ENCODE measurements around the gene CHRM2.

DNA sequence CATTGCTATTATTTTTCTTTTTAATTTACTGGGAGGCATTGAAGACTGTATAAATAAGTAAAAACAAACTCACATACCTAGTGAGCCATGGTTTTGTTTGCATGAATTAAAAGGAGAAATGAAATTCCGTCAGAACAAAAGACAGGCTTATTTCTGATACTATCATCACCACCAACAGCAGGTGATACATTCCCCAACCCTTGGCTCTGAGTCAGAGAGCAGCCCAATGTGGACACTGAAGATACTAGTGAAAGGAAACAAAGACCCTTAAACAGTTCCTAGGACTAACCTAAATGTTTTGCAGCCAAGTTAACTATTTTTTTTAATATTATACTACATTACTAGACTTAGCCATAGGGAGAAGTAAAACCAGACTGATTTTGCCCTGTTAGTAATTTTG, 31.6 kb downstream of the CHRM2 start:
- TF ChIP-seq POLR2AphosphoS5 (IDR thresholded peaks at IDR 0.05) (no peak), POLR2A (IDR thresholded peaks at IDR 0.05) (no peak), EP300 (IDR thresholded peaks at IDR 0.05) (no peak)
- TF ChIP-seq, protein P1, sequence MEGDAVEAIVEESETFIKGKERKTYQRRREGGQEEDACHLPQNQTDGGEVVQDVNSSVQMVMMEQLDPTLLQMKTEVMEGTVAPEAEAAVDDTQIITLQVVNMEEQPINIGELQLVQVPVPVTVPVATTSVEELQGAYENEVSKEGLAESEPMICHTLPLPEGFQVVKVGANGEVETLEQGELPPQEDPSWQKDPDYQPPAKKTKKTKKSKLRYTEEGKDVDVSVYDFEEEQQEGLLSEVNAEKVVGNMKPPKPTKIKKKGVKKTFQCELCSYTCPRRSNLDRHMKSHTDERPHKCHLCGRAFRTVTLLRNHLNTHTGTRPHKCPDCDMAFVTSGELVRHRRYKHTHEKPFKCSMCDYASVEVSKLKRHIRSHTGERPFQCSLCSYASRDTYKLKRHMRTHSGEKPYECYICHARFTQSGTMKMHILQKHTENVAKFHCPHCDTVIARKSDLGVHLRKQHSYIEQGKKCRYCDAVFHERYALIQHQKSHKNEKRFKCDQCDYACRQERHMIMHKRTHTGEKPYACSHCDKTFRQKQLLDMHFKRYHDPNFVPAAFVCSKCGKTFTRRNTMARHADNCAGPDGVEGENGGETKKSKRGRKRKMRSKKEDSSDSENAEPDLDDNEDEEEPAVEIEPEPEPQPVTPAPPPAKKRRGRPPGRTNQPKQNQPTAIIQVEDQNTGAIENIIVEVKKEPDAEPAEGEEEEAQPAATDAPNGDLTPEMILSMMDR (IDR thresholded peaks at IDR 0.05): no peak

Data from sigmoid colon (tissue), 4 donors.